Measurements from ENCODE around the gene MAPK7.

MAPK7 gene

DNA sequence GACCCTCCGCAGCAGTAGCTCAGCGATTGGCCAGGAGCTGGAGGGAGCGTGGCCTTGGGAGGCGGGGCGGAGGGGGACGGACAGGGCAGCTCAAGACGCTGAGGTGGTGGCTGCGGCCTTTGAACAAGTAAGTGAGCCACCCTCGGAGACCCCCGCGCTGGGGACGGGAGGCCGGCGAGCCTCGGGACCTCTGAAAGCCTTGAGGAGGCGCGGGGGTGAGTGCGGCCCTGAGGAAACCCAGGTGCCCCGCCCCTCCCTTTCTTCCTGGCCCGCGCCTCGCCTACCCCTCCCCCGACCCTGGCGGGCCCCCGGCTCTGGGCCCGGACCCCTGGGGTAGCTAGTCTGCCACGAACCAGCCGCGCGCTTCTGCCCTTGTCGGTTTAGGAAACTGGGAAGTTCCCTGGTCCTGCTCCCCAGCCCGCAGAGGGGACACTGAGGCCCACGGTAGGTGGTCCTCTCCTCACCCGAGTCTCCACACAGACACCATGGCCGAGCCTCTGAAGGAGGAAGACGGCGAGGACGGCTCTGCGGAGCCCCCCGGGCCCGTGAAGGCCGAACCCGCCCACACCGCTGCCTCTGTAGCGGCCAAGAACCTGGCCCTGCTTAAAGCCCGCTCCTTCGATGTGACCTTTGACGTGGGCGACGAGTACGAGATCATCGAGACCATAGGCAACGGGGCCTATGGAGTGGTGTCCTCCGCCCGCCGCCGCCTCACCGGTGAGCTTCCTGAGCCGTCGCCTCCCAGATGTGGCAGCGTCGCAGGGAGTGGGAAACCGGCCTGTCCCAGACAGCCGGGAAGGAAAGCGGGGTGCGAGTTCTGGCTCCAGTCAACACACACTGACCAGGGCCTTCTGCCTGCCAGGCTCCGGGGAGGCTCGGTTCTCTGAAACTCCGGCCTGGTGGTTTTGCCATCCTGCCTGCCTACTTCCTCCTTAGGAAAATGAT, at the start of gene MAPK7:
Gene MAPK7 (plus strand): TSS at position 83 of the 945 bp plus-strand sequence. CDS start 403 bp downstream, at position 486.
- no peak for DNase-seq

DNA sequence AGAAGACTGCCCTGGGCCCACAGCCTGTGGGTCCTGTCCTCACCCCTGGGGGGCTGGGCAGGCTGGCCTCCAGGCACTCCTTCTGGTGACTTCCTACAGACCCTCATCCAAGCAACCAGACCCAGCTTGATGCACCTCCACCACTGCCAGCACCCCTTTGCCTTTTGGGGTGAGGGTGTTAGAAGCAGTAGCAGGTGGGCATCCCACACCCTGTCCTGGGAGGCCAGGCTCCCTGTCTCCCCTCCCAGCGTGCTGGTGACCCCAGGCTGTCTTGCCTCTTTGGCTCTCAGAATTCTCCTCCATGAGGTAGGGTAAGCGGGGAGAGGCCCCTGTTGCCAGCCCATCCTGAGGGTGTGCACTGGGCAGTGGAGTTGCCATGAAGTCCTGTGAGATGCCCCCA, 49.2 kb upstream of the MAPK7 start:
- DNase-seq = no peak

DNA sequence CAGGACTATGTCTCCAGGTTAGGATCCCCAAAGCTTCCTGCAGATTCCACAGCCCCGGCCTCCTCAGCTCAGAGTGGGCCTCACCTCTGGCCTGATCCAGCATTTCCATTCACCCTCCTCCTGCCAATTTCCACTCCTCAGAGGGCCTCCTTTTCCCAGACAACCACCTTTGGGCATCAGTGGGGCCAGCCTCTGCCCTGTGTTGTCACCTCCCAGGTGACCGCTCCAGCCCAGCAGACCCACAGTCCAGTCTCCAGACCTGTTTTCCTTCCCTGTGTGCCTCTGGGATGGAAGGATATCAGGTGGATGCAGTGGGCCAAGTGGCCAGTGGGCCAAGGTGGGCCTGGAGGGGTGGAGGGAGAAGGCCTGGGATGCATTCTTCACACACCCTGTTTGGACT, 48.5 kb upstream of the MAPK7 start:
- DNase-seq = no peak

DNA sequence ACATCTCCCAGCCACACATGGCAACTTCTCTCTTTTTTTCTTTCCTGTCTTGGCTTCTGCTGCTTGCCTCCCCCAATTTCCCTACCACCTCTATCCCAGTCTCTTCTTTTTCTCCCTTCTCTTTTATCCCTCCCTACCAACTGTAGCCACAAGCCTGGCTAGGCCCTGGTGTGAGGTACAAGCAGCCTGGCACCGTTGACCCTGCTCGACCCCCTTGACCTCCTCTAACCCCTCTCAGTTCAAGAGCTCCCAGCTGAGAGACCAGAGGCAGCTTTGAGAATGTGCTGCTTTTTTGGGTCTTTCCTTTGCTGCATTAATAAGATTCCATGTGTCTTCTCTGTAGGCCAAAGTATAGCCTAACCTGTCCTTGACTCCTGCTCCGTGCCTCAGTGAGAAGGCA, 48.0 kb upstream of the MAPK7 start:
- DNase-seq = no peak

DNA sequence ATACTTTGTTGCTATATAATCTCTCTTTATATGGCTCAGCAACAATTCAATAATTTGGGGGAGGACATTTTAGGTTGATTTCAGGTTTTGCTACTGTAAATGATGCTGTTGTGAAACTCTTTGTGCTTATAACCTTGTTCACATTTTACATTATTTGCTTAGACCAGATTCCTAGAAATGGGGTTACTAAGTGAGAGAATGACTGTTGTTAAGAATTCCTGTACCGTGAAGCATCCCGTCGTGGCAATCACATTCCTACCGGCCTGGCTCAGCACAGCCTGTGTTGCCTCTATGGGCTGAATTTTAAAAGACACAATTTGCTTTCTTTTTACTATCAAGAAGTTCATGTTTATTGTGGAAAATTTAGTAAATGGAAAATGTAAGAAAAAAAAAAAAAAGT, 47.2 kb upstream of the MAPK7 start:
- no peak for DNase-seq

GRCh38 chr17:19331543-19332245, 46.6 kb upstream of the MAPK7 start:
- no peak for DNase-seq

DNA sequence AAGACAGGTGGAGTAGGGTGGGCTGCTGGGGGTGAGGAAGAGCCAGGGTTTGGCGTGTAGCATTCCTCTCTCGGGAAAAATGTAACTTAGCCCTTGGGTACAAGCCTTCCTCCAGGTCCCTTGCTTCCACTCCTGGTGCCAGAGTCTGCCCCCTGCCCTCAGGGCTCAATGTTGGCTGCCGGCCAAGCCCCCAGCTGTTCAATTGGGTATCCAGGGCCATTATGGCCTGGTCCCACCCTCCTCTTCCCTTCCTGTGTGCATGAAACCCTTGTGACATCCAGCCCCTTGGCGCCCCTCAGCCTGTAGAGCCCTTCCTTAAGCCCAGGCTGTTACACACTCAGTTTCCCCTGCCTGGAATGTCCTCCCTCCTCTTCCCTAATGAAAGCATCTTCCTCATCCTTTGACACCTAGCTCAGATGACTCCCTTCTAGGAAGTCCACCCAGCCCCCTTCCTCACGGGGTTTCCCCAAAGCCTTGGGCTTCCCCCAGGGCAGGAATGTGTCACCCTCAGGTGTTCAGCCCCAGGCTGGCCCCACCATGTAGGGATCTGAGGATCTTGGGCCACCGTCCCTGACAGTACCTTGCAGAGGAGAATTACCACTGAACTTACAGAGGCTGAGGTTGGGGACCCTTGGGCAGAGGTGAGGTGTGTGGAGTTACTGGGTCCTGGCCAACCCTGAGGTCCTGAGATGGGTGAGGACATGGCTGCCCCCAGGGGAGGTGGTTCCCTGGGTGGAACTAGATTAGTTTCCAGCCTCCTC, 45.7 kb upstream of the MAPK7 start:
- no peak for DNase-seq

DNA sequence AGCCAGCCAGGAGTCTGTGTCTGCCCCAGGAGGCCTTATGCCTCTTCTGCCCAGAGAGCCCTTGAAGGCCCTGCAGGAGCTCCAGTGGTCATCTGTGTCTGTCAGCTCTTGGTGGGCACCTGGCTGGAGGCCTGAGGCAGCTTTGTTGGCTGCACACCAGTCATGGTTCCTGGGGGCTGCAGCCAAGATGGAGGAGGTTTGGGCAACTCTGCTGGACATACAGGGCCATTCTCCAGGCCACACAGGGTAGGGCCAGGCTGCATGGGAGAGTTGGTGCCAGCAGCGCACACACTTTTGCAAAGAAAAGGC, 45.2 kb upstream of the MAPK7 start:
- no peak for DNase-seq

- no peak for DNase-seq
These were observed 44.5 kb upstream of the MAPK7 start for GRCh38 chr17:19333736-19334290.

DNA sequence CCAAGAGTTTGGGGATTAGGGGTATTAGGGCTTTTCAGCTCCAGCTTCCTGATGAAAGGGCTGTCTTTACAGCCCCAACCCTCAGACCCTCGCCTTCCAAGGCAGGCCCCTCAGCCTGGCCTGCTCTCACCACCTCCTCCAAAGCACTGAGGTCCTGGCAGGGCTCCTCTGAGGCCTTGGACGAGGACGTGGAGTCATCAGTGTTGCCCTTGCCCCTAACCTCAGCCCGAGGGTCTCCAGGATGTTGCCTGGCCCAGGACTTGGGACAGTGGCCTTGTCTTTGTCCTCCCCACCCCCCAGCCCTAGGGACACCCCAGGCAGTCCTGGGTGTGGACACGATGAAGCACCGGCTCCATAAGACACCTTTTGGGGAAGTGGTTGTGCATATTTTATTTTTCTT, 44.0 kb upstream of the MAPK7 start:
- no peak for DNase-seq

- DNase-seq = no peak
These were observed 42.2 kb upstream of the MAPK7 start for GRCh38 chr17:19335951-19336631.

DNA sequence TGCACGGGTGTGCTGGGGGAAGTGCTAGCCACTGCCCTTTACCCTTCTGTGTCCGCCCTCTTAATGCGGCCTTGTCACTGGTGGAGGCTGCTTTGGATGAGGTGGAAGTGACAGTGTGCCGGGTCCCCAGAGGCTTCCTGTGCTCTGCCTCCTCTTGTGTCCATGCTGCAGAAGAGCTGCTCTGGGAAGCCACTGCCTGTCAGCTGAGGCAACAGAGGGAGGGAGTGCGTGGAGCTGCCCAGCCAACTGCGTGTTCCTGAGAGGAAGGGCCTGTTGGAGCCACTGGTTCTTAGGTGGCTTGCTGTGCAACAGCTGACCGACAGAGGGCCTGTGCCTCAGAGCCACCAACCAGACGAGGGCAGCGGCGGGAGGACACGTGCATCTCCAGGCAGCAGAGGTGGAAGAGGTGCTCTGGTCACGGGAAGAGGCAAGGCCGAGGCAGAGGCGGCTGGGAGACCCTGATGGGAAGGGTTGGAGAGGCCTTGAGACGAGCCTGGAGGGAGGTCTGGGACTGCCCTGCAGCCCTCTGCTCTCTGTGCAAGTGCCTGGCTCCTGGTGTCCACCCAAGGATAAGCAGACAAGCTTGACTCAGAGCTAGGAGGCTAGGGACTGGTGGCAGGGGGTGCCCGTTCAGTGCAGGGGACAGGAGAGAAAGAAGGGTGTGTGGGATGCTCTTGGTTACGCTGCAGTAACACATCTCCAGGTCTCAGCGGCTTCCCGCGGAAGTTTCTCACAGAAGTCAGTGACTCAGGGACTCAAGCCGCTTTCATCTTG, 41.2 kb upstream of the MAPK7 start:
- DNase-seq = peak in 26 of 56 donors; percentile 25 to 78 (median 59)

DNA sequence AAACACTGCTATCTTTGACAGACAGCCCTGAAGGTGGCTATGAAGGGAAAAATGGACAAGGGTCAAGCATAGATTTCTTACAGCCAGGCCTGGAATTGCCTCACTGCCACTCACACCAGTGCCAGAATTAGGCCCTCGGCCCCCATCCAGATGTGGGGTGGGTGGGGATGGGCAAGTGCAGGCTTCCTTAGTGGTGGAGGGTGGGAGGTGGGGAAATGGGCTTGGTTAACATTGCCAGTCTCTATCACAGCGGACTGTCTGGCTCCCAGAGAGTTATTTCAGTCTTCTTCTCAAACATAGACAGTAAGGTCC, 40.6 kb upstream of the MAPK7 start:
- no peak for DNase-seq

- peak in 11 of 56 donors; percentile 20 to 70 (median 41) for DNase-seq
These were observed 40.0 kb upstream of the MAPK7 start for GRCh38 chr17:19338031-19338990.

- DNase-seq = no peak
These were observed 38.9 kb upstream of the MAPK7 start for GRCh38 chr17:19339341-19339815.

DNA sequence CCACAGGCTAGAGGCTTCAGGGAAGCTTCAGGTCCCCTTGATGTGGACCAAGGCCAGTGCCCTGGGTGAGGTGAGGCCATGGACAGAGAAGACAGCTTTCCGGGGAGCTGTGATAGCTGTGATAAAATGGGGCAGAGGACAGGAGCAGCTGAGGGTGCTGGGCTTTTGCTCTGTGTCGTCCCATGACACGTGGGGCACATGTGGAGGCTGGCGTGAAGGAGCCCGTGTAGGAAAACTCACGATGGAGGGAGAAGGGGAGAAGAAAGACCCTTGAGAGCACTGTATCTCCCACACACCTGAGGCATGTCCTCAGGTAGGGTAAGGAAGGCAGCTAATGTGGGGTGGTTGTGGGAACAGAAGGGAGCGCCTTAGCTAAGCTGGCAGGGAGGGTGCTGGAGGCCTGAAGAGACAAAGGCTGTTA, 37.1 kb upstream of the MAPK7 start:
- DNase-seq = no peak

DNA sequence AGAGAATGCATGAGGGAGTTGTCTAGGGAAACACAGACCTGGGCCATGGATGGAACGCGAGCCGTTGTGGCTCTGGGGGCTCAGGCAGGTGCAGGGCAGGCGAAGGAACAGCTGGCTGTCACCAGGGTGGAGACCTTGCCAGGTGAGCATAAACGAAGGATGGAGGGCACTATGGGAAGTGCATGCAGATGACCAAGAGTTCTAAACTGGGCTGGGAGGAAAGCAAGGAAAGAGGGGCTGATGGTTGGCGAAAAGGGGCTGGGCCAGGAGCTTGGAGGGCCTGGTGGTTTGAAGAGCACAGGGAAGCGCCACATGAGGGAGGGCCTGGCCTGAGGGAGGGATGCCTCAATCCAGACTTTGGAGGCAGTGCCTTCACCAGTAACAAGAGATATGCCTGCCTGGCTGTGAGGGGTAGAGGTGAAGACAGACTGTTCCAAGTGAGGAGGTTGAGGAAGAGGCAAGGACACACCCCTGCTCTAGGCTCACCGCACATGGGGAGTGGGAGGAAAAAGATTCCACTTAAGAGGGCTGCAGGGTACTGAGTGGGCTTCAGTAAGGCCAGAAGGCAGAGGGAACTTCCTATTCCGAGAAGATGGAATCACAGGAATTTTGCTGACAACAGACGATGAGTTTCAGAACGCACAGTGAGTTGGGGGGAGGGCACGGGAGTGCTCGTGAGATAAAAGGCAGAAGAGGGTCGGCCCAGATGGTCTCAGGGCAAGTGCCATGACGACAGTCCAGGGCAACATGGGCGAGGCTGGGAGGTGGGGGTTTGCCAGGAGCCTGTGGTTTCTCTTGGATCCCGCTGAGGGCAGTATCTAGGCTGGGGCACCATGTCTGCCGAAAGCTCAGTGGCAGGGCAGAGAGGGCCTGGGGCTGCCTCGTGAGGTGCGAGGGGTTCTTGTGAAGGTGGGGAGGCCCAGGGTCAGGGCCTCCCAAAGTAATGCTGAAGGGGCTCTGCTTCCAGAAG, 36.4 kb upstream of the MAPK7 start:
- DNase-seq = no peak

Data from amygdala (tissue), 56 donors.